ENCODE measurements around the gene CYP3A4. TPM values are rescaled to one million over a fixed set of nuclear protein-coding genes. Genes with fewer than 3 reads are reported as not detected.

CYP3A4 gene
- total RNA-seq = not detected
- polyA plus RNA-seq = 0.16 TPM
- long read RNA-seq, donor 1 = 0 reads
- long read RNA-seq, donor 2 = 0 reads
- long read RNA-seq, donor 3 = 0 reads
- long read RNA-seq, donor 4 = 0 reads

DNA sequence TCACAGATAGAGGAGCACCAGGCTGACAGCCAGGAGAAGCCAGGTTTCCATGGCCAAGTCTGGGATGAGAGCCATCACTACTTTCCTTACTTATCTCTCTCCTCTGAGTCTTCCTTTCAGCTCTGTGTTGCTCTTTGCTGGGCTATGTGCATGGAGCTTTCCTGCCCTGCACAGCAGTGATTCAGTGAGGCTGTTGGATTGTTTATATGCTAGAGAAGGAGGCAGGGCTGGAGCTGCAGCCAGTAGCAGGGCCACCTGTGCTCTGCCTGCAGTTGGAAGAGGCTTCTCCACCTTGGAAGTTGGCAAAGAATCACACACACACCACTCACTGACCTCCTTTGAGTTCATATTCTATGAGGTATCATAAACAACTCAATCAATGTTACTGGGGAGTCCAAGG is at the start of gene CYP3A4:
CYP3A4 (minus strand) TSS at position 178 of the 400 bp plus-strand sequence; CDS start at position 75, 103 bp downstream.
- no peaks in the 10 kb centered on the region for H3K4me1 ChIP-seq (ENCODE audit: control insufficient read depth, insufficient read depth, low read length)
- no peak within 1 kb of the TSS for H3K27ac ChIP-seq (ENCODE audit: low read length)
- no peak for ATAC-seq
- no peak within 1 kb of the TSS for H3K4me3 ChIP-seq (ENCODE audit: low read length)
- no peaks in the 10 kb centered on the region for H3K9me3 ChIP-seq (ENCODE audit: control insufficient read depth, low read length)
- H3K27me3 ChIP-seq (ENCODE audit: control insufficient read depth, insufficient read depth) = no peaks in the 10 kb centered on the region
- intact Hi-C loops (cut with DNase I) = no loop called here
- no peak for DNase-seq

DNA sequence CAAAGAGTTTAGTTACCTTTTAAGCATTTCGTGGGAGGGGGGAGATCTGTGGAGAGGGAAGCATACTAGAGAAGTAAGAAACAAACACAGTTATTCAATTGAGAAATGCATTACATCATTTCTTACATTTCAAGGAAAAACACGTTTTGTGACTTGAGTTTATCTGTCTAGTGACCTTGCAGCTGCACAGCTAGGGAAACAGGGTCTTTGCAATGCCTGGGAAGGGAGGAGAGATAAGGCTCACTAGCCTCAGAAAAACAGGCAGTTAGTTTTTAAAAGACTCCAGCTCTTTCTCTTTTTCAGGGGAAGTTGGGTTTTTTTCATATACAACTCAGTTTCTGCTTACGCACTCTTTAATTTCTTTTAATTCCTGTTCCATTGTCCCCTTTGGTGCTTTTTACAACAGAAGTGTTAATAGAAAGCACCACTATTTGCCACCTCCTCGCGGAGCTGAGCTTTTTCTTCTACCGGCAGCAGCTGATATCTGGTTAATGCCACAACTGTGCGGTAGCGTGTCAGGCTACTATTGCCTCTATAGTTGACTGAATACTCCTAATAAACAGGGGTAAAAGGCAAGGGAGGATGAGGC is 49.4 kb upstream of the CYP3A4 start:
- WGBS = 28% methylated on average over 8 of the region's 8 CpGs
- DNase-seq (no peak), ATAC-seq (no peak)
- Histone ChIP-seq H3K27ac (ENCODE audit: low read length) (no peak overlapping the region), H3K27me3 (ENCODE audit: control insufficient read depth, insufficient read depth) (no peaks in the 10 kb centered on the region), H3K4me1 (ENCODE audit: control insufficient read depth, insufficient read depth, low read length) (no peaks in the 10 kb centered on the region), H3K4me3 (ENCODE audit: low read length) (no peak overlapping the region), H3K9me3 (ENCODE audit: control insufficient read depth, low read length) (no peaks in the 10 kb centered on the region)
- intact Hi-C loops (cut with DNase I) = no loop called here

DNA sequence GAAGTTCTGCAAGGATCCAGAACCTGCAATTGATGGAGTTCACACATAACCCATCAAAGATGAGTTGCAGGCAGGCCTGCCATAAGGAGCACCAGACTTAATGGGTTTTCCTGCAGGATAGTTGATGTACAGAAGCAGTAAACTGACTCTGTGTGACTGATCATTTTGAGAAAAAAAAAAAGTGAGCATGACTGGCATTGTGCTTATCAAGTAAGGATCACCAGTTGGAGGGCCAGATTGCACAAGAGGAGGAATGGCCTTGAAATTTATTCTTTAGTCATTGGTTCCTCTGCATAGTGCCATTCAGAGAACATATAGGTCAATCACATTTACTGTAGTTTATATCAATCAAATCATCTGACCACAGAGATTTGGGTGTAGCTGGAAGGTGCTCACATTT is 47.6 kb upstream of the CYP3A4 start:
- no peaks in the 10 kb centered on the region for H3K9me3 ChIP-seq (ENCODE audit: control insufficient read depth, low read length)
- no peaks in the 10 kb centered on the region for H3K4me1 ChIP-seq (ENCODE audit: control insufficient read depth, insufficient read depth, low read length)
- DNase-seq (no peak), ATAC-seq (no peak)
- H3K27me3 ChIP-seq (ENCODE audit: control insufficient read depth, insufficient read depth) = no peaks in the 10 kb centered on the region
- intact Hi-C loops (cut with DNase I) = no loop called here
- no peak overlapping the region for H3K27ac ChIP-seq (ENCODE audit: low read length)
- no peak overlapping the region for H3K4me3 ChIP-seq (ENCODE audit: low read length)

DNA sequence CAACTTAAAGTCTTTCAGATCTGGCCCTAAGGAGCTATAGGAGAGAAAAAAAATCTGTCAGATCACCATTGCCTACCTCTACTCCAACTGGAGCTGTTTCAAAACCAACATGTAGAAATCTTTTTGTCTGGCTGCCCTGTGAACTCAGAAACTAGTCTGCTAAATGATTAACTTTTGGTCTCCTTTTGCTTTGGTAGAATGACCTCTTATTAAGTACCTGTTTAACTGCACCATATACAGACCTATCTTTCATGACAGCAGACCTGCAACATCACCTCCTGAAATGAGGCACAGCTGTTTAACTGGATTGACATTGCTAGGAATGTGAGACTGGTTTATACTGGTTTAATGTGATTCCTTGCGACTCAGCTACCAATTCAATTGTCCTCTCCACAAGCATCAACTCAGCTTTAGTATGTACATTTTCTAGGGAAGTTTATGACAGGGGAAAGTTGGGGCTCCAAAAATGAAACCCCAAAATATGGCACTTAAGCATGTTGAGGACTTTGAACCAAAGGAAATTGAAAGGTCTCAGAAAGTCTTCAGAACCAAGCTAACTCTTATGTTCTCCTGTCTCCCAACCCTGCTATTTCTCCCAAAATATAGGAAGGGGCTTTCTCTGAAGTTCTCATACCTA is 45.7 kb upstream of the CYP3A4 start:
- Histone ChIP-seq H3K4me1 (ENCODE audit: control insufficient read depth, insufficient read depth, low read length) (no peaks in the 10 kb centered on the region), H3K4me3 (ENCODE audit: low read length) (no peak overlapping the region), H3K27ac (ENCODE audit: low read length) (no peak overlapping the region), H3K9me3 (ENCODE audit: control insufficient read depth, low read length) (no peaks in the 10 kb centered on the region), H3K27me3 (ENCODE audit: control insufficient read depth, insufficient read depth) (no peaks in the 10 kb centered on the region)
- intact Hi-C loops (cut with DNase I) = no loop called here
- 85% methylated on average over 1 of the region's 1 CpG for WGBS
- DNase-seq = no peak
- no peak for ATAC-seq

DNA sequence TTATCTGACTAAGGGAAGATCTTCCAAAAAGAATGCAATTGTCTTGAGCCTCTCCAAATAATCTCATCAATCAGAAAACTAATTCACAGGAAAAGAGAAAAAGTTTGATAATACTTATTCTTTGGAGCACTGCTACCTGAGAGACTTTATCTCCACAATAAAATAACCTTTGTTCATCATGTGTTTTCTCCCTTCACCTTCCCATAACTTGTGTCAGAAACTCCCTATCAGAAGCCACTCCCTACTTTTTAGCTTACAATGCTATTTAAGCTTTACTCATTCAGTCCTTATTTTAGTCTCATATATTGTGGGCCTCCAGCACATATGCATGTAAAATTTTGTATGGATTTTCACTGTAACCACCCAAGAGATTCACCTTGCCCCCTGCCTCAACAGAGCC is 44.8 kb upstream of the CYP3A4 start:
- H3K4me1 ChIP-seq (ENCODE audit: control insufficient read depth, insufficient read depth, low read length) = no peaks in the 10 kb centered on the region
- no peak overlapping the region for H3K4me3 ChIP-seq (ENCODE audit: low read length)
- no peaks in the 10 kb centered on the region for H3K27me3 ChIP-seq (ENCODE audit: control insufficient read depth, insufficient read depth)
- H3K9me3 ChIP-seq (ENCODE audit: control insufficient read depth, low read length) = no peaks in the 10 kb centered on the region
- DNase-seq (no peak), ATAC-seq (no peak)
- H3K27ac ChIP-seq (ENCODE audit: low read length) = no peak overlapping the region
- intact Hi-C loops (cut with DNase I) = no loop called here

DNA sequence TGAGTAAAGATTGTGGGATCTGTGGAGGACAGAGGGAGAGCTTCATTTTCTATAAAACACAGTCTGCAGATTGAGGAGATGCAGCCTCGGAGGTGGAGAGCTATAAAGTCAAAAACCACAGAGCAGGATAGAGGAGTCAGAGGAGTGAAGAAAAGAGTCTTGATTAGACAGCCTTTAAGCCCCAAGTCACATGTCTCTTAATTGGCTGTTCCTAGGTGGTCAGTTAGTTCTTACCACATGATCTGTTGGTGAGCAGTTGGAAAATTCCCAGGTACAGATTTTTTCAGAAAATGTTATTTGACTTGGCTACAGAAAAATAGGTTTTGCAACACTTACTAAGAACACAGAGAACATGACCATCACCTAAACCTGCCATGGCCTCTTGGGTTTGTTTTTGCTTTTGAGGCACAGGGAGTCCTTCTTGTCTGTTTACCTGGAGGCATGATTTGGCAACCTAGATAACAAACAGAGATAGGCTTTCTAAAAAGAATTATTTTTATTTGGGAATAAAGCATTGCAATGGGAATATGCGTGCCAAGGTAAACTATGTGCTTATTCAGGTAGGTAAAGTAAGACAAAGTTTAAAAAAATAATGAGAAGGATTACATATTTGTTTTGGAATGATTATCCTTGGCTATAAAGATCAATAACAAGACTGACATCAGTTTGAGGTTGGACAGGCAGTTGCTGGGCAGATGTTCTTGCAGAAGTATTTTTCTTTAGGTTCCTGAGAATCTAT is 43.2 kb upstream of the CYP3A4 start:
- 83% methylated on average over 2 of the region's 2 CpGs for WGBS
- Histone ChIP-seq H3K4me3 (ENCODE audit: low read length) (no peak overlapping the region), H3K4me1 (ENCODE audit: control insufficient read depth, insufficient read depth, low read length) (no peaks in the 10 kb centered on the region), H3K27ac (ENCODE audit: low read length) (no peak overlapping the region), H3K27me3 (ENCODE audit: control insufficient read depth, insufficient read depth) (no peaks in the 10 kb centered on the region), H3K9me3 (ENCODE audit: control insufficient read depth, low read length) (no peaks in the 10 kb centered on the region)
- intact Hi-C loops (cut with DNase I) = no loop called here
- DNase-seq = no peak
- ATAC-seq = no peak

DNA sequence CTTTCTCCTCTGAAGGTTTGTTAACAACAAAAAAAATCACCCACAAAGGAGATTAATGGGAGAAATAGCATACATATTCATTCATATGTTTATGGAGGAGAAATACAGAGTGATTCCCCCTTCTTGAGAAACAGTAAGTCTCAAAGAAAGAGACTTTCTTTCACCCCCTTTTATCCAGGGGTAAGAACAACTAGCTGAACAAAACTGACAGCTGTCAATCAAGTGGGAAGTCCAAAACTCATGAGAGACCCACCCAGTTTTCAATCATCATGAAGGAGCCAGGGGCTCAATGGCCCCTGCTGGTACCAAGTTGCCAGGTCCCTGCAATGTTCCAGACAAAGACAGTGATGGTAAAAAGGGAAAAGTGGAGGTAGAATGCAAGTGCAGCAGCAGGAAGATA is 41.9 kb upstream of the CYP3A4 start:
- no peak overlapping the region for H3K27ac ChIP-seq (ENCODE audit: low read length)
- H3K4me3 ChIP-seq (ENCODE audit: low read length) = no peak overlapping the region
- H3K4me1 ChIP-seq (ENCODE audit: control insufficient read depth, insufficient read depth, low read length) = no peaks in the 10 kb centered on the region
- no peaks in the 10 kb centered on the region for H3K9me3 ChIP-seq (ENCODE audit: control insufficient read depth, low read length)
- ATAC-seq (no peak), DNase-seq (no peak)
- H3K27me3 ChIP-seq (ENCODE audit: control insufficient read depth, insufficient read depth) = no peaks in the 10 kb centered on the region
- intact Hi-C loops (cut with DNase I) = no loop called here

DNA sequence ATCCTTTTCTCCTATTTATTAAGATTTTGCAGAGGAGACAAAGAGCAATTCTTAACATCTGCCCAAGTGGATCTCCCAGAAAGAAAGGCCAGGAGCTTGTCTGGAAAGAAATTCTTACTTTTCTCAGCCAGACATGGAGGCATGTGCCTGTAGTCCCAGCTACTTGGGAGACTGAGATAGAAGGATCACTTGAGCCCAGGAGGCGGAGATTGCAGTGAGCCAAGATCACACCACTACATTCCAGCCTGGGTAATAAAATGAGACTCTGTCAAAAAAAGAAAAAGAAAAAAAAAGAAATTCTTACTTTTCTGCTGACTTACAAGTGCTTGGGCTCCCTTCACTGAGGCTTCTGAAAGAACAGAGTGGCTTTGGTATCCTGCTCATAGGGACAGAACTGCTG is 41.5 kb upstream of the CYP3A4 start:
- Histone ChIP-seq H3K4me3 (ENCODE audit: low read length) (no peak overlapping the region), H3K9me3 (ENCODE audit: control insufficient read depth, low read length) (no peaks in the 10 kb centered on the region), H3K27me3 (ENCODE audit: control insufficient read depth, insufficient read depth) (no peaks in the 10 kb centered on the region), H3K4me1 (ENCODE audit: control insufficient read depth, insufficient read depth, low read length) (no peaks in the 10 kb centered on the region), H3K27ac (ENCODE audit: low read length) (no peak overlapping the region)
- ATAC-seq (no peak), DNase-seq (no peak)
- 69% methylated on average over 1 of the region's 1 CpG for WGBS
- intact Hi-C loops (cut with DNase I) = no loop called here

DNA sequence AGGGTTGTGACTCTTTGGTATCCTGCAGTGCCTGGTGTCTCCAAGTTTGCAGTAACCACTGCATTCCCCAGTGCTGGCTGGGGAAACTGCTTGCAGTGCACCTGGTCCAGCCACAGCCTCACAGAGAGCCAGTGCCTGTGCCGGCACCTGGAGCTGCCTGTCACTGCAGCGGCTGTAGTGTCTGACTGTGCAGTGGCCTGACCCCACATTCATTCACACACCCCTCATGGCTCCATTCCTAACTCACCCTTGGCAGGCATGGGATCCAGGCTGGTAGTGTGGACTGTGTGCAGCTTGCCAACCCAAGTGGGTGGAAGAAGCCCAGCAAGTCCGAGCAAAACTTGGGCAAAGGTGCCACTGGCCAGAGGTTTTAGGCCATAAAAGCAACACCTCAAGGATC is 40.1 kb upstream of the CYP3A4 start:
- DNase-seq (no peak), ATAC-seq (peak in 1 of 2 donors; percentile 54)
- intact Hi-C loops (cut with DNase I) = no loop called here
- no peaks in the 10 kb centered on the region for H3K4me1 ChIP-seq (ENCODE audit: control insufficient read depth, insufficient read depth, low read length)
- H3K9me3 ChIP-seq (ENCODE audit: control insufficient read depth, low read length) = no peaks in the 10 kb centered on the region
- WGBS = 81% methylated on average over 3 of the region's 3 CpGs
- H3K27me3 ChIP-seq (ENCODE audit: control insufficient read depth, insufficient read depth) = no peaks in the 10 kb centered on the region
- H3K4me3 ChIP-seq (ENCODE audit: low read length) = no peak overlapping the region
- no peak overlapping the region for H3K27ac ChIP-seq (ENCODE audit: low read length)

DNA sequence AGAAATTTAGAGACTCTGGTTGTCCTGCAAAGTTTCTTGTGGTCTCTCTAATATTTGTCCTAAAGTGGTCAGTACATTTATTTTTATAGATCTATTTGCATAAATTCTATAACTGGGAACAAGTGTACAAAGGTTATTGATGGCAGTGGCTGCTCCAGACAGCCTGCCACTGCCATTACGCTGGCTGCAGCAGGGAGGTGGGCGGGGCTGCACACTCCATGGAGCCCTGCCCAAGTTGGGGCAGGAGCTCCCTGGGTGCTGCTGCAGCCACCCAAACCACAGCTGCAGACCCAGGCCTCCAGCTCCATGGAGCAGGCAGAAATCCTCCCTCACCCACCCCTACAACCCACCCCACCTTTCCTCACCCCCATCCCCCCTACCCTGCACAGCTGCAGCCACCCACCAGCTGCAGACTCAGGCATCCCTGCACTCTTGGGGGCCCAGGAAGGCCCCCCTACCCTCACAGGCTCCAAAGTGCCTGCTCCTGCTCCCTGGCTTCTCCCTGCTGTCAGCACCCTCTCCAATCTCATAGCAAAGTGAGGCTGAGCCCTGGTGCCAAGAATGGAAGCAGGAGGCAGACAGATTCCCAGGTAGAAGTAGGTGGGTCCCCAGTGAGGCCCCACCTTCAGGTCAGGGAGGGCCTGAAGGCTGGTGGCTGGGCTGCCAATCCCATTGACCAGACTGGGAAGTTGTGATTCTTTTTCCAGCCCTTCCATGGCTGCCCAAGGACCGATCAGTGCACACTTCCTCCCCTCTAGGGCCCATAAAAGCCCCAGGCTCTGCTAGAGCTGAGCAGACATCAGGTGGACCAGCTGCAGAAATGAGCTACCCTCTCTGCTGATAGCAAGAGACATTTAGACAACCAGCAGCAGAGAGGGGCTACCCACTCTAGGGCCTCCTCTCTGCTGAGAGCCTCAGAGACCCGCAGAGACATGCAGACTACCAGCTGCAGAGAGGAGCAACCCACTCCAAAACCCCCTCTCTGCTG is 39.0 kb upstream of the CYP3A4 start:
- WGBS = 76% methylated on average over 4 of the region's 4 CpGs

More for the DNA sequence above, 39.0 kb upstream of the CYP3A4 start:
- DNase-seq (no peak), ATAC-seq (no peak)
- Histone ChIP-seq H3K9me3 (ENCODE audit: control insufficient read depth, low read length) (no peaks in the 10 kb centered on the region), H3K4me1 (ENCODE audit: control insufficient read depth, insufficient read depth, low read length) (no peaks in the 10 kb centered on the region), H3K27me3 (ENCODE audit: control insufficient read depth, insufficient read depth) (no peaks in the 10 kb centered on the region), H3K4me3 (ENCODE audit: low read length) (no peak overlapping the region), H3K27ac (ENCODE audit: low read length) (no peak overlapping the region)
- intact Hi-C loops (cut with DNase I) = no loop called here

Measured in right cardiac atrium (tissue), 5 donors.